ENCODE measurements around the gene TMEM145.

The TMEM145 gene

DNA sequence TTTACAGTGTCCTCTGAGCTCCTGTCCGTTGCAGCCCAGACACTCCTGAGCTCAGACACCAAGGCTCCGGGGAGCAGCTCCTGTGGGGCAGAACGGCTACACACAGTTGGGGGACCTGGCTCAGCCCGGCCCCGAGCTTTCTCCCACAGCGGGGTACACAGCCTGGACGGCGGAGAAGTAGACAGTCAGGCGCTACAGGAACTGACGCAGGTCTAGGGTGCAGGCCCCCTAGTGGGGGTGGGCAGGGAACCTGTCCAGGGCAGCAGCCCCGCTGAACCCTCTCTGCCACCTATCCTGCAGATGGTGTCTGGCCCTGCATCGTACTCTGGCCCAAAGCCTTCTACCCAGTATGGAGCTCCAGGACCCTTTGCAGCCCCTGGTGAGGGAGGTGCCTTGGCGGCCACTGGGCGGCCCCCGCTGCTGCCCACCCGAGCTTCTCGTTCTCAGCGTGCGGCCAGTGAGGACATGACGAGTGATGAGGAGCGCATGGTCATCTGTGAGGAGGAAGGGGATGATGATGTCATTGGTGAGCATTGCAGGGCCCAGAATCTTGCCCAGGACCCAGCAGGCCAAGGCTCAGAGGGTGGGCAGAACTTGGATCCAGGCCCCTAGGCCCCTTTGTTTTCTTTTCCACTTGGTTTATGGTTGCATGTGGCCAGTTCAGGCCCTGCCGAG lies 24.1 kb upstream of the TMEM145 start:
- 0 out of 2 replicates have a peak, but pooled peaks cover 3% of the 10 kb centered on the region for H4K20me1 ChIP-seq (ENCODE audit: control insufficient read depth, insufficient read depth, low read depth, low read length)
- H3F3A ChIP-seq (ENCODE audit: control insufficient read depth, insufficient read depth), result no peaks in the 10 kb centered on the region
- H3K36me3 ChIP-seq (ENCODE audit: control insufficient read depth, low read length), result peaks cover 83% of the 10 kb centered on the region
- no peaks in the 10 kb centered on the region for H3K27me3 ChIP-seq (ENCODE audit: control insufficient read depth, low read length)
- H3K4me3 ChIP-seq (ENCODE audit: low read length), result no peak overlapping the region
- TF ChIP-seq, protein P1, sequence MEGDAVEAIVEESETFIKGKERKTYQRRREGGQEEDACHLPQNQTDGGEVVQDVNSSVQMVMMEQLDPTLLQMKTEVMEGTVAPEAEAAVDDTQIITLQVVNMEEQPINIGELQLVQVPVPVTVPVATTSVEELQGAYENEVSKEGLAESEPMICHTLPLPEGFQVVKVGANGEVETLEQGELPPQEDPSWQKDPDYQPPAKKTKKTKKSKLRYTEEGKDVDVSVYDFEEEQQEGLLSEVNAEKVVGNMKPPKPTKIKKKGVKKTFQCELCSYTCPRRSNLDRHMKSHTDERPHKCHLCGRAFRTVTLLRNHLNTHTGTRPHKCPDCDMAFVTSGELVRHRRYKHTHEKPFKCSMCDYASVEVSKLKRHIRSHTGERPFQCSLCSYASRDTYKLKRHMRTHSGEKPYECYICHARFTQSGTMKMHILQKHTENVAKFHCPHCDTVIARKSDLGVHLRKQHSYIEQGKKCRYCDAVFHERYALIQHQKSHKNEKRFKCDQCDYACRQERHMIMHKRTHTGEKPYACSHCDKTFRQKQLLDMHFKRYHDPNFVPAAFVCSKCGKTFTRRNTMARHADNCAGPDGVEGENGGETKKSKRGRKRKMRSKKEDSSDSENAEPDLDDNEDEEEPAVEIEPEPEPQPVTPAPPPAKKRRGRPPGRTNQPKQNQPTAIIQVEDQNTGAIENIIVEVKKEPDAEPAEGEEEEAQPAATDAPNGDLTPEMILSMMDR (IDR thresholded peaks at IDR 0.05; ENCODE audit: low read depth, low read length, poor library complexity, severe bottlenecking), result peak; percentile 26
- no peak for TF ChIP-seq EZH2phosphoT487 (IDR thresholded peaks at IDR 0.05; ENCODE audit: borderline replicate concordance, low read length)
- H3K4me2 ChIP-seq (ENCODE audit: low read length), result no peak overlapping the region
- no peak overlapping the region for H3K27ac ChIP-seq (ENCODE audit: low read depth, low read length)
- H3K9me2 ChIP-seq (replicated peaks; ENCODE audit: control insufficient read depth, low read length), result no peaks in the 10 kb centered on the region
- H3K79me2 ChIP-seq (ENCODE audit: control insufficient read depth, low read length), result peaks cover 23% of the 10 kb centered on the region
- no peaks in the 10 kb centered on the region for H3K9me3 ChIP-seq (ENCODE audit: control insufficient read depth, insufficient read depth, low read length)
- peaks cover 21% of the 10 kb centered on the region for H3K4me1 ChIP-seq (ENCODE audit: control insufficient read depth, low read length)

DNA sequence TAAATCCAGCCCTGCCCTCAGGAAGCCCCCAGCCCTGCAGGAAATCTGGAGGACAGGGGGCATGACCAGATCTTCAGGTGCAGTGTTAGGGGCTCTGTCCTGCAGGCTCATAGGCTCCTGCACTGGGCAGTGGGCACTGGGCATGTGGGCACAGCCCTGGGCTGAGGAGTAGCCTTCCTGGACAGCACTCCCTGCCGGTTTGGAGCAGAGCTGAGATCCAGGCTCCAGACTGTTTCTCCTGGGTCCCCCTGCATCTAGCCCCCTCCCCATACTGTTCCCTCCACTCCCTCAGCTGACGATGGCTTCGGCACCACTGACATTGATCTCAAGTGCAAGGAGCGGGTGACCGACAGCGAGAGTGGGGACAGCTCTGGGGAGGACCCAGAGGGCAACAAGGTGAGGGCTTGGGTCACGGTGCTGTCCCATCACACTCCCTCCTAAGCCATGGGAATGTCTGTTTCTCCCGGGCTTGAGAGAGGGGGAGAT lies 23.5 kb upstream of the TMEM145 start:
- Histone ChIP-seq H3K27me3 (ENCODE audit: control insufficient read depth, low read length) (no peaks in the 10 kb centered on the region), H3K4me2 (ENCODE audit: low read length) (no peak overlapping the region), H4K20me1 (ENCODE audit: control insufficient read depth, insufficient read depth, low read depth, low read length) (0 out of 2 replicates have a peak, but pooled peaks cover 3% of the 10 kb centered on the region), H3K79me2 (ENCODE audit: control insufficient read depth, low read length) (peaks cover 21% of the 10 kb centered on the region), H3F3A (ENCODE audit: control insufficient read depth, insufficient read depth) (no peaks in the 10 kb centered on the region), H3K36me3 (ENCODE audit: control insufficient read depth, low read length) (peaks cover 88% of the 10 kb centered on the region), H3K4me3 (ENCODE audit: low read length) (no peak overlapping the region), H3K27ac (ENCODE audit: low read depth, low read length) (no peak overlapping the region), H3K9me2 (replicated peaks; ENCODE audit: control insufficient read depth, low read length) (no peaks in the 10 kb centered on the region), H3K9me3 (ENCODE audit: control insufficient read depth, insufficient read depth, low read length) (no peaks in the 10 kb centered on the region), H3K4me1 (ENCODE audit: control insufficient read depth, low read length) (peaks cover 21% of the 10 kb centered on the region)
- TF ChIP-seq, protein P1 (IDR thresholded peaks at IDR 0.05; ENCODE audit: low read depth, low read length, poor library complexity, severe bottlenecking), result no peak
- TF ChIP-seq EZH2phosphoT487 (IDR thresholded peaks at IDR 0.05; ENCODE audit: borderline replicate concordance, low read length), result no peak

DNA sequence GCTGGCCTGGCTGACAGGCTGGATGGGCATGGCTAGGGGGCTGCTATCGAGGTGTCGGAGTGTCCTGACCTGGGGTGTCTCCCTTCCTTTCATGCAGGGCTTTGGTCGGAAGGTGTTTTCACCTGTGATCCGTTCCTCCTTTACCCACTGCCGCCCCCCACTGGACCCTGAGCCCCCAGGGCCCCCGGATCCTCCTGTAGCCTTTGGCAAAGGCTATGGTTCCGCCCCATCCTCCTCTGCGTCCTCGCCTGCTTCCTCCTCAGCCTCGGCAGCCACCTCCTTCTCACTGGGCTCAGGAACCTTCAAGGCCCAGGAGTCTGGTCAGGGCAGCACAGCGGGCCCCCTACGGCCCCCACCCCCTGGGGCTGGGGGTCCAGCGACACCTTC lies 23.0 kb upstream of the TMEM145 start:
- Histone ChIP-seq H3K9me2 (replicated peaks; ENCODE audit: control insufficient read depth, low read length) (no peaks in the 10 kb centered on the region), H3K27ac (ENCODE audit: low read depth, low read length) (no peak overlapping the region), H3K9me3 (ENCODE audit: control insufficient read depth, insufficient read depth, low read length) (no peaks in the 10 kb centered on the region), H4K20me1 (ENCODE audit: control insufficient read depth, insufficient read depth, low read depth, low read length) (0 out of 2 replicates have a peak, but pooled peaks cover 3% of the 10 kb centered on the region), H3K4me2 (ENCODE audit: low read length) (no peak overlapping the region), H3F3A (ENCODE audit: control insufficient read depth, insufficient read depth) (no peaks in the 10 kb centered on the region), H3K36me3 (ENCODE audit: control insufficient read depth, low read length) (peaks cover 90% of the 10 kb centered on the region), H3K4me1 (ENCODE audit: control insufficient read depth, low read length) (peaks cover 18% of the 10 kb centered on the region), H3K27me3 (ENCODE audit: control insufficient read depth, low read length) (no peaks in the 10 kb centered on the region), H3K4me3 (ENCODE audit: low read length) (no peak overlapping the region), H3K79me2 (ENCODE audit: control insufficient read depth, low read length) (peaks cover 16% of the 10 kb centered on the region)
- no peak for TF ChIP-seq EZH2phosphoT487 (IDR thresholded peaks at IDR 0.05; ENCODE audit: borderline replicate concordance, low read length)
- TF ChIP-seq, protein P1 (IDR thresholded peaks at IDR 0.05; ENCODE audit: low read depth, low read length, poor library complexity, severe bottlenecking), result no peak
